Chondrocyte (in vitro differentiated cells): ENCODE results near the gene RAD51B. TPM values are rescaled to one million over a fixed set of nuclear protein-coding genes. Genes with fewer than 3 reads are reported as not detected.

Experiments
- DNase-seq: peaks from one replicate; pipeline ENCODE4 v3.0.0; 2021; ENCODE audit warnings: mixed read lengths, low spot score
- H3K27ac Mint-ChIP-seq: one replicate; pipeline ENCODE4 v1.8.0; 2021; ENCODE audit warnings: mild to moderate bottlenecking, moderate library complexity, mixed read lengths; ENCODE audit not compliant: unreplicated experiment
- H3K27me3 Mint-ChIP-seq: 2 replicates; pipeline ENCODE4 v1.8.0; 2021; ENCODE audit warnings: low read depth, mixed read lengths
- H3K36me3 Mint-ChIP-seq: 2 replicates; pipeline ENCODE4 v1.8.0; 2021; ENCODE audit warnings: low read depth, mixed read lengths
- H3K4me1 Mint-ChIP-seq: 2 replicates; pipeline ENCODE4 v1.8.0; 2021; ENCODE audit warnings: low read depth, mild to moderate bottlenecking, mixed read lengths
- H3K4me3 Mint-ChIP-seq: one replicate; pipeline ENCODE4 v1.8.0; 2021; ENCODE audit warnings: mild to moderate bottlenecking, moderate library complexity, mixed read lengths; ENCODE audit not compliant: unreplicated experiment
- H3K9me3 Mint-ChIP-seq: 2 replicates; pipeline ENCODE4 v1.8.0; 2021; ENCODE audit warnings: low read depth, mixed read lengths
- total RNA-seq: library from RNA; stranded (reverse); gene quantifications from 3 replicates; pipeline ENCODE4 v1.2.1, GENCODE V29; 2021
- TF ChIP-seq, protein P1 (sequence below): fragments of 200-600 bp; sonication (generic); IDR thresholded peaks from 2 replicates; pipeline ENCODE4 v1.5.0; 2021; ENCODE audit warnings: antibody characterized with exemption, mild to moderate bottlenecking, moderate library complexity

Gene RAD51B
- total RNA-seq, 1 donor from 2014 or later: 8.2 TPM

DNA sequence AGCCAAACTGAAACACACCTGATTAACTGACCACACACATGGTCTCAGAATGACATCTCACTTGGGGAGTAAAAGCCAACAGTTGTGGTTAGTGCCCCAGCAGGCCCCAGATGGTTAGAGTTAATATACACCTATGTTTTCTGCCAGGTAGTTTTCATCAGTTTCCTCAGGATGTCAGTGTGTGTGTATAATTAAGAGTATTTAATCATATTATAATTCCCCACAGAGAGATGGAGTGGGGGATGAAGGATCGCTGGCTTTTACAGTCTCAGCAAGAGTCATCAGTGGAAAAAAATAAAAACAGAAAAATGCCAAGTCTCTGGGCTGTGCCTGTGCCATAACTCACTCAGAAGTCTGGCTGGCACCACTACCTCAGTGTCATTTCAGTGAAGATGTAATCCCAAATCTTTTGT lies 560.8 kb downstream of the RAD51B start:
- H3K4me3 Mint-ChIP-seq: no peak overlapping the region
- TF ChIP-seq, protein P1, sequence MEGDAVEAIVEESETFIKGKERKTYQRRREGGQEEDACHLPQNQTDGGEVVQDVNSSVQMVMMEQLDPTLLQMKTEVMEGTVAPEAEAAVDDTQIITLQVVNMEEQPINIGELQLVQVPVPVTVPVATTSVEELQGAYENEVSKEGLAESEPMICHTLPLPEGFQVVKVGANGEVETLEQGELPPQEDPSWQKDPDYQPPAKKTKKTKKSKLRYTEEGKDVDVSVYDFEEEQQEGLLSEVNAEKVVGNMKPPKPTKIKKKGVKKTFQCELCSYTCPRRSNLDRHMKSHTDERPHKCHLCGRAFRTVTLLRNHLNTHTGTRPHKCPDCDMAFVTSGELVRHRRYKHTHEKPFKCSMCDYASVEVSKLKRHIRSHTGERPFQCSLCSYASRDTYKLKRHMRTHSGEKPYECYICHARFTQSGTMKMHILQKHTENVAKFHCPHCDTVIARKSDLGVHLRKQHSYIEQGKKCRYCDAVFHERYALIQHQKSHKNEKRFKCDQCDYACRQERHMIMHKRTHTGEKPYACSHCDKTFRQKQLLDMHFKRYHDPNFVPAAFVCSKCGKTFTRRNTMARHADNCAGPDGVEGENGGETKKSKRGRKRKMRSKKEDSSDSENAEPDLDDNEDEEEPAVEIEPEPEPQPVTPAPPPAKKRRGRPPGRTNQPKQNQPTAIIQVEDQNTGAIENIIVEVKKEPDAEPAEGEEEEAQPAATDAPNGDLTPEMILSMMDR: no peak
- H3K9me3 Mint-ChIP-seq: no peaks in the 10 kb centered on the region
- peaks cover 53% of the 10 kb centered on the region for H3K4me1 Mint-ChIP-seq
- peak overlapping the region; percentile 24 for H3K27ac Mint-ChIP-seq
- no peaks in the 10 kb centered on the region for H3K36me3 Mint-ChIP-seq
- no peaks in the 10 kb centered on the region for H3K27me3 Mint-ChIP-seq
- no peak for DNase-seq

DNA sequence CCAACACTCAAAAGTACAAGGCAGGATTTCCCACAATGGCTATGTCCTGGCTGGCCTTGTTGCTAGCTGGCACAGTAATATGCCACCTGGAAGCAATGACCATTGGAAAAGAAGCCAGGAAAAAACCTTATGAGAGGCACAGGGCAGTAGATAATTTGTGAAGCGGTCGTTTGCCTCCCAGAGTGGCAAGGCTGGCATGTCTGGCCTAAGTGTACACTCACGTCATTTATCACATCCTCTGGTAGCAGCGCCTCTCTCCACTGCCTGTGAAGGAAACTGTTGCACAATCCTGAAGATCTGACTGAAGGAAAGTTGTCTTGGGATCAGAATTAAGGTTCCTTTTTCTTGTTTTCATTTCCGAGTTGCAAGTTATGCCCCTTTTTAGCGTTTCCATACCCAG lies 564.8 kb downstream of the RAD51B start:
- no peak for DNase-seq
- TF ChIP-seq, protein P1: no peak
- no peak overlapping the region for H3K27ac Mint-ChIP-seq
- no peaks in the 10 kb centered on the region for H3K27me3 Mint-ChIP-seq
- H3K4me3 Mint-ChIP-seq: no peak overlapping the region
- H3K9me3 Mint-ChIP-seq: no peaks in the 10 kb centered on the region
- H3K4me1 Mint-ChIP-seq: peaks cover 43% of the 10 kb centered on the region
- H3K36me3 Mint-ChIP-seq: no peaks in the 10 kb centered on the region

DNA sequence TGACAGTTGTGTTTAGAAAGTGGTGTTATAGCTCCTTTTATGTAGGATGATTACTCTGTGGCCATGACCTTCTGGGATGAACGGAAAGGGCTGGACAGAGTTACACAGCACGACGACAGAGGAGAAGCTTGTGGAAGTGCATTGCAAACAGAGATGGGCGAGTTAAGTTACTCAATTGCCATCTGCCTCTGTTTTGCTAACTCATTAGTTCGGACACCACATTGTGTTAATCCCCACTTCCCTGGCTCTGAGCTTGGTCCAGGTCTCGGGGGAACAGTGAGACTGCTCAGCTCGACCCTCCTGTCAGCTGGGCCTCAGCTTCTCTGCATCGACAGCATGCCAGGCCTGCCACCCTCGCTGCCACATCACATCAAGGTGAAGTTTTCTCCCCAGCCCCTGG lies 565.3 kb downstream of the RAD51B start:
- TF ChIP-seq, protein P1: no peak
- peaks cover 38% of the 10 kb centered on the region for H3K4me1 Mint-ChIP-seq
- no peak overlapping the region for H3K27ac Mint-ChIP-seq
- no peak for DNase-seq
- no peaks in the 10 kb centered on the region for H3K27me3 Mint-ChIP-seq
- no peak overlapping the region for H3K4me3 Mint-ChIP-seq
- no peaks in the 10 kb centered on the region for H3K36me3 Mint-ChIP-seq
- no peaks in the 10 kb centered on the region for H3K9me3 Mint-ChIP-seq

DNA sequence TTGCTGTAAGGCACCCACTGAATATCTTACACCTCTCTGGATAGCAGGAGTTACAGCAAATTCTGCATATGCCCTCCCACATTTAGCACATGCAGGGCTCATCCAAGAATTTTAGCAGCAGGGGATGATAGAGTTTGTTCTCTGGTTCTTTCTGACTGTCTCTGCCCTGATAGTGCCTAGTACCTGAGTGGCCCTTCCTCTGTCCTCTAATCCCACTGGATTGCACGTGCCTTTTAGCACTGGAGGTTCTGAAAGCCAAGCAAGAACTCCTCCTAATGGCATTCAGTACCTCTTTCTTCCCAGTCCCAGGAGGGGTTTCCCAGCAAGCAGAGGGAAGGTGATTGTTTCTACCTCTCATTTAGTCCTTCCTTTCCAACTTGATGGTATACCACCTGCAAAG lies 566.9 kb downstream of the RAD51B start:
- Mint-ChIP-seq H3K27ac (no peak overlapping the region), H3K4me3 (no peak overlapping the region), H3K27me3 (no peaks in the 10 kb centered on the region), H3K36me3 (no peaks in the 10 kb centered on the region), H3K9me3 (peaks cover 3% of the 10 kb centered on the region), H3K4me1 (peaks cover 37% of the 10 kb centered on the region)
- DNase-seq: no peak
- TF ChIP-seq, protein P1: no peak

DNA sequence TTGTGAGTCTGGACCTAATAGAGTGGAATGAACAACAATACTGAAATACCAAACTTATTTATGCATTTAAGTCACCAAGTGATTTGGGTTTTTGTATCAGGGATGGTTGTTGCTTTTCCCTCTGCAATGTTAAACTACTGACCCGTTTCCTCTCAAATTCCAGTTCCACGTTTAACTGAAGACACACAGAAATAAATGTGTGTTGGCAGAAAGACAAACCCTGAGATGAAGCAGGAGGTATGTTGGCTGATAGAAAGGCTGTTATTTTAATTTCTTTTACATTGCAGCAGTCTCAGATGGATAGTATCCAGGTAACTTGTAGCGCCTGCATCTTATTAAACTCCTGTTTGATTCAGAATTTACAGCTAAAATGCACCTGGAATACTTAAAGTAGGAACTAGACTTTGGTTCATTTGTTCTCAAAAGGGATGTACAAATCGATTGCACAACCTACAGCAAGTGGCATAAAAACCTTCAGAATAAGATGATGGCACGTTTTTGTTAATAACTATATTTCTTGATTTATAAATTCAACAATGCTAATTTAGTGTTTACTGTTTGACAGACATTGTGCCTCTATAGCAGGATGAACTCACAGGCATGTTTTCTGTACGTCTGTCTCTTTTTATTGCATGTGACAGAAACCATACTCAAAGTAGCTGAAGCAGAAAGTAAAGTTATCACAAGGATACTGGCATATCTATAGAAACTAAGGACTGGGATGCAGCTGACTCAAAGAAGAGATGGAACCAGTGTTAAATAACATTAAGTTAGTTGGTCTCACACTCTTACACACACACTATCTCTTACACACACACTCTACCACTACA lies 567.6 kb downstream of the RAD51B start:
- H3K9me3 Mint-ChIP-seq: peaks cover 3% of the 10 kb centered on the region
- TF ChIP-seq, protein P1: no peak
- no peaks in the 10 kb centered on the region for H3K36me3 Mint-ChIP-seq
- no peak overlapping the region for H3K4me3 Mint-ChIP-seq
- H3K4me1 Mint-ChIP-seq: peaks cover 44% of the 10 kb centered on the region
- no peak overlapping the region for H3K27ac Mint-ChIP-seq
- no peak for DNase-seq
- no peaks in the 10 kb centered on the region for H3K27me3 Mint-ChIP-seq
